Heart left ventricle (tissue), 13 donors: ENCODE results near the gene MEGF8.

Experiments used
- CTCF ChIP-seq, 12 donors: fragments of 200-600 bp; sonication (generic) in 4 of 12; IDR thresholded peaks; one replicate each; pipeline versions ENCODE4 v1.5.0 to v1.8.0; 2018 to 2022; ENCODE audit warnings: antibody characterized with exemption in 12 of 12, mild to moderate bottlenecking in 5 of 12
- POLR2A ChIP-seq, 2 donors: fragments of 450-650 bp; IDR thresholded peaks; one replicate each; pipeline ENCODE4 v1.6.1; 2017; ENCODE audit warnings: antibody characterized with exemption in 2 of 2, mild to moderate bottlenecking in 2 of 2, moderate library complexity in 2 of 2
- donor health status: ischemic (EF 13 %, LVEDD 7.1; RV severe dilation, severe dysfunction).
- donor health status: DM: no; HTN: yes; CAD: no.
- donor health status: DM: no; HTN: no; CAD: no.
- donor health status: ischemic (EF 25% LVEDD 6.9; RV normal size, moderate dysfunction).
- donor health status: ischemic (EF 25% LVEDD 5.7; RV mildly dilated, moderate dysfunction).
- donor health status: ischemic (EF 35%, LVEDD 5.7; RV mildly dilated, moderate dysfunction).
- donor health status: nonischemic (EF 11% LVEDD 7.7; RV severe dilation, severe dysfunction).
- donor health status: DM: yes; HTN: yes; CAD: no.
- donor health status: PGD.
- donor health status: ischemic (EF 29% LVEDD 5.4; RV normal size, mild dysfunction).
- donor health status: nonischemic (EF 23%, LVEDD 6.1; RV moderate dilation, normal function).

GRCh38 chr19:42421101-42421500 is 95.7 kb downstream of the MEGF8 start:
- TF ChIP-seq CTCF (IDR thresholded peaks at IDR 0.05) (no peak), POLR2A (IDR thresholded peaks at IDR 0.05) (no peak)
